ENCODE data around the gene ANKRD29.
A peak's percentile ranks its signal among the peaks of the same experiment; 100 is the strongest.

Gene ANKRD29

DNA sequence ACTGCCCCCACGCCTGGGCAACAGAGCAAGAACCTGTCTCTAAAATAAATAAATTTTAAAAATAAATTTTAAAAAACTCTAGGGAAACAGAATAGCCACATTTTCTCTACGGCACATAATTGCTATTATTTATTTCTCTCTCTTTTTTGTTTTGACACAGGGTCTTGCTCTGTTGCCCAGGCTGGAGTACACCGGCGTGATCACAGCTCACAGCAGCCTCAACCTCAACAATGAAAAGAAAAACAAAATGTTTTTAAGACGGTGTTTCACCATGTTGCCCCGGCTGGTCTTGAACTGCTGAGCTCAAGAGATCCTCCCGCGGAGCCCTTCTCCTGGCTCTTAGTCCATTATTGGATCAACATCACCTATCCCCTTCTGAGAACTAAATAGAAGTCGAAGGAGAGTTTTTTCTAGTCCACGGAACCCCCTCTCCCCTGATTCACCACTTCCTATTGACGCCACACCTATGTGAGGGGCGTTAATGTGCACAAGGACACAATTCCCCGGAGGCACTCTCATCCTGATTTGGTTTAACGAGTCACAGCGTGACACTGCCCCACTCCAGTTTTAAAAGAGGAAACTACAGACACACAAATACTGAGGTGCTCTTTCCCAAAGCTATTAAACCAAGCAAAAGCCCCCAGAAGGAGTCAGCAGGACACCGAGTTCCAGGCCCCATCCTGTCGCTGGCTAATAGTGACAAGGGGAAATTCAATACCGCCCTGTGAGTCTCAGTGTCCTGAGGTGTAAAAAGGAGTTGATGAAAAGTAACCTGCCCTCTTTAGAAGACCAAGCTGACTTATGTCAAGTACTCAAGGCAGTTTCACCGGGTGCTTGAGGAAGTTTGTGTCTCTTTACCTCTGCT is 77.5 kb downstream of the ANKRD29 start:
- no peak for TF ChIP-seq CTCF (IDR thresholded peaks at IDR 0.05; ENCODE audit: low read depth, low read length, missing control alignments)
- DNase-seq (ENCODE audit: extremely low read depth, low read depth), result no peak
- peak overlapping the region; percentile 79 for H3K4me3 ChIP-seq (replicated peaks; ENCODE audit: low read depth, low read length)

DNA sequence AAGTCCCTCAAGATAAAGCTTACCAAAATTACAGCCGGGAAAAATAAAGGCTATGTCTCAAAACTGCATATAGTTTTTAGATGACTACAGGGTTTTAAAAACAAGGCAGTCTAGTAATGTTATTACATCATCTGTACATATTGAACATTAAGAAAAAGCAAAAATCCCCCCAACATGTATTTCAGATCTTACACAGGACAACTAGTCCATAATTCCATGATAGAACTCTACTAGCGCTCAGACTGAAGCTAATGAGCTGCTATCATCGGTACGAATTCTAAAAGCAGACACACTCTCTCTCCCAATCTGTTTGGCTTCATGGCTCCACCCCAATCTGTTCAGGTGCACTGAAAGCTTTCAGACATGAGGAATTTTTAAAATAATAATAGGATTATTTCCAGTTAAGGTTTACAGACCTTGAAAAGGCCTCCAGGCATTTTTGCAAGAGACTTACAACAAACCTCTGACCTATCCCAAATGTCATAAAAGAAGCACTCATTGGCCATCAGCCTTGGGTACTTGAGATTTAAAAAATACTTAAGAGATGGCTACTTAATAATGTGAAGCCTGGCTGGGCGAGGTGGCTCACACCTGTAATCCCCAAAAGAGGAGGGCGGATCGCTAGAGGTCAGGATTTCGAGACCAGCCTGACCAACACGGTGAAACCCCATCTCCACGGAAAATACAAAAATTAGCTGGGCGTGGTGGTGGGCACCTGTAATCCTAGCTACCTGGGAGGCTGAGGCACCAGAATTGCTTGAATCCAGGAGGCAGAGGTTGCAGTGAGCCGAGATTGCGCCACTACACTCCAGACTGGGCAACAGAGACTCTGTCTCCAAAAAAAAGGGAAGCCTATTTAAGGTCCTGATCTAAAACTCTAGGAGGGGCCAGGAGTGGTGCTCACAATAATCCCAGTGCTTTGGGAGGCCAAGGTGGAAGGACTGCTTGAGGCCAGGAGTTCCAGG is 78.4 kb downstream of the ANKRD29 start:
- H3K4me3 ChIP-seq (replicated peaks; ENCODE audit: low read depth, low read length), result no peak overlapping the region; the same call in 1 of the 2 replicates
- no peak for TF ChIP-seq CTCF (IDR thresholded peaks at IDR 0.05; ENCODE audit: low read depth, low read length, missing control alignments)
- no peak for DNase-seq (ENCODE audit: extremely low read depth, low read depth)

GRCh38 chr18:23583071-23583865 is 79.4 kb downstream of the ANKRD29 start:
- TF ChIP-seq CTCF (IDR thresholded peaks at IDR 0.05; ENCODE audit: low read depth, low read length, missing control alignments), result no peak
- H3K4me3 ChIP-seq (replicated peaks; ENCODE audit: low read depth, low read length), result no peak overlapping the region

DNA sequence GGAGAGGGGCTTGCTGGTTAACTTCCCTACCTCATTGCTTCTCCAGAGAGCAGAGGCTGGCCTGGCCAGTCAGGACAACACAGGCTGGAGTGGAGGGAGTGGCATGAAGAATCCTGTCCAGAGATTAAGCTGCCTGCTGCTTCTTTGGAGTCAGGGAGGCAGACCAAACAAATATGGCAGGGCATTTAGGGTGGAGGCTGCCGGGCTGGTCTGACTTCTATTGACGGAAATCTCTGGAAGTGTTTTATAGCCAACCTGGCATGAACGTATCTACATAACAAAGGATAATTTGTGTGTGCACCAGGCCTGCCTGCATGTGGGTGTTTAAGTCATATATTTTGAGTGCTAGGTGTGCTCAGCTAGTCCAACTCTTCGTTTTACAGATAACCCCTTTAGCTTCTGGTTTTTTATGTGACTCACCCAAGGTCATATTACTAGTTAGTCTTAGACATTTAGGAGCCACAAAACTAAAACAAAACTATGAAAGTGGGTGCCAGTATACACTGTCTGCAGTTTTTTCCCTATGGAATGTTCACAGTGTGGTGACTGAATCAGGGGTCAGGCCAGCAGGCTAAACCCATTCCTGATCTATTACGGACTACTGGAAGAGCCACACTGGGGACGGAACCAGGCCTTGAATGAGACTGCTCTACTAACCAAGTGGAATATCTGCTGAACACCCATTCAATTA is 81.9 kb downstream of the ANKRD29 start:
- DNase-seq (ENCODE audit: extremely low read depth, low read depth), result no peak
- no peak for TF ChIP-seq CTCF (IDR thresholded peaks at IDR 0.05; ENCODE audit: low read depth, low read length, missing control alignments)
- H3K4me3 ChIP-seq (replicated peaks; ENCODE audit: low read depth, low read length), result no peak overlapping the region

More at GRCh38 chr18:23583071-23583865, 79.4 kb downstream of the ANKRD29 start:
- DNase-seq (ENCODE audit: extremely low read depth, low read depth), result no peak

GRCh38 chr18:23578891-23579653 is 83.6 kb downstream of the ANKRD29 start:
- no peak for TF ChIP-seq CTCF (IDR thresholded peaks at IDR 0.05; ENCODE audit: low read depth, low read length, missing control alignments)
- no peak for DNase-seq (ENCODE audit: extremely low read depth, low read depth)
- no peak overlapping the region for H3K4me3 ChIP-seq (replicated peaks; ENCODE audit: low read depth, low read length)
